GM21529 (cell line): ENCODE data around the gene ARHGEF25.
A peak's percentile ranks its signal among the peaks of the same experiment; 100 is the strongest.
"Not testable (repeated sequence)": the region's sequence is repeated elsewhere in the genome, so short reads cannot be mapped to it uniquely, and the experiment has no call there.

Experiments
- ATAC-seq: cut with Tn5 transposase; IDR thresholded peaks from one replicate; pipeline ENCODE4 v1.9.1; 2021; ENCODE audit not compliant: unreplicated experiment

The ARHGEF25 gene

DNA sequence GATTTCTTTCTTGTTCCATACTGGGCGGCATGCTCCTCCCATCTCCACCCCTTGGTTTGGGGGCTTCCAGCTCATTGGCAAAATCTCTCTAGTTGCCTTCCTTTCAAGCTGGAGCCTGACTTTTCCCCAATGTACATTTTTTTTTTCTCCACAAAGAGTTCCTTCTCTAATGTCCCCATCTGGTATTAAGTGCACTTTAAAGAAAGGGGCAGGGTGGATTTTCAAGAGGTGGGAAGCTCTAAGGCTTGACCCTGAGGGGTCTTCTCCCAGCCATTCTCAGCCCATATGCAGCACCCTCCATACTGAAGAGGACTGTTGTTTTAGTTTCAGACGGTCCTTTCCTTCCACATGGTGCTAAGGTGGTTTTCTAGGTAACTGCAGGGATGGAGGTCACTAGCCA is 26.1 kb upstream of the ARHGEF25 start:
- no peak for ATAC-seq

- no peak for ATAC-seq
These were observed 25.1 kb upstream of the ARHGEF25 start for GRCh38 chr12:57586128-57586527.

DNA sequence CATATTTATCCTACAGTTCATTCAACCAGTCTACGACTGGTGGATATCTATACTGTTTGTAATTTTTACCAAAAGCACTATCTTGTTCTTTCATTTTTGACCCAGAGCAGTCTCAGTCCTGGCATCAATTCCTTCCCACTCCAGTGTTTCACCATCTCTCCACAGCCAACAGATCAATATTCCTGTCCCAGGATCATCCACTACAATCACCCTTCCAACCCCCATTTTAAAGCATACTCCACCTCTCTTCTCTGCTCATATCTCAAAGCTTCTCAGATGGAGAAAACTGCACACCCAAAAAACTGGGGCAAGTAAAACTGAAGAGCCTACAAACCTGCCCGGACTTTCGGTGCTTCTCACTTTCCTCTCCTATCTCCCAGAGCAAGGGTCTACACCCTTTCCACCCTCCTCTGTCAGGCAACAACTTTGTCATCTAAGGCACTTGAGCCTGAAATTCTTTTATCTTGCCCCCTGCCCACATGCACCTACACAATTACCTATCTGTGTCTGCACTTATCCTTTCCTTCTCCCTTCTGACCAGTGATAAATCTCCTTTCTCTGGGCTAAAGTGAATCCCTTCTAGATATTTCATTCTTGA is 24.3 kb upstream of the ARHGEF25 start:
- ATAC-seq, result no peak

GRCh38 chr12:57588951-57589610 is 22.2 kb upstream of the ARHGEF25 start:
- ATAC-seq, result not testable (repeated sequence)

DNA sequence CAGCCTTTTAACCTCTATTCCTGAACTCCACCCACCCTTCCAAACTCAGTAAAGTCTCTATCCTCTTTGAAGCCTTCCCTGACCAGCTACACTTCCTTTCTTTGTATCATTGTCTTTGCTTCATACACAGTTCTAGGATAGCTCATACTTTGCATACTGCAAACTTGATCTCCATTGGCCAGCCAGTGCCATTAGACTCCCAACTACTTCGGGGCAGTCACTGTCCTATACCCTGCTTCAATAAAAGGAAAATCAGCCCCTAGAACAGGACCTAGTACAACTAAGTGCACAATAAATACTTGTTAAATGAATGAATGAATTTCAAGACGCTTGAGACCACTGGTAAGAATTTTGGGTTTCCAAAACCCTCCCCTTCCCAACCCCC is 20.8 kb upstream of the ARHGEF25 start:
- no peak for ATAC-seq

DNA sequence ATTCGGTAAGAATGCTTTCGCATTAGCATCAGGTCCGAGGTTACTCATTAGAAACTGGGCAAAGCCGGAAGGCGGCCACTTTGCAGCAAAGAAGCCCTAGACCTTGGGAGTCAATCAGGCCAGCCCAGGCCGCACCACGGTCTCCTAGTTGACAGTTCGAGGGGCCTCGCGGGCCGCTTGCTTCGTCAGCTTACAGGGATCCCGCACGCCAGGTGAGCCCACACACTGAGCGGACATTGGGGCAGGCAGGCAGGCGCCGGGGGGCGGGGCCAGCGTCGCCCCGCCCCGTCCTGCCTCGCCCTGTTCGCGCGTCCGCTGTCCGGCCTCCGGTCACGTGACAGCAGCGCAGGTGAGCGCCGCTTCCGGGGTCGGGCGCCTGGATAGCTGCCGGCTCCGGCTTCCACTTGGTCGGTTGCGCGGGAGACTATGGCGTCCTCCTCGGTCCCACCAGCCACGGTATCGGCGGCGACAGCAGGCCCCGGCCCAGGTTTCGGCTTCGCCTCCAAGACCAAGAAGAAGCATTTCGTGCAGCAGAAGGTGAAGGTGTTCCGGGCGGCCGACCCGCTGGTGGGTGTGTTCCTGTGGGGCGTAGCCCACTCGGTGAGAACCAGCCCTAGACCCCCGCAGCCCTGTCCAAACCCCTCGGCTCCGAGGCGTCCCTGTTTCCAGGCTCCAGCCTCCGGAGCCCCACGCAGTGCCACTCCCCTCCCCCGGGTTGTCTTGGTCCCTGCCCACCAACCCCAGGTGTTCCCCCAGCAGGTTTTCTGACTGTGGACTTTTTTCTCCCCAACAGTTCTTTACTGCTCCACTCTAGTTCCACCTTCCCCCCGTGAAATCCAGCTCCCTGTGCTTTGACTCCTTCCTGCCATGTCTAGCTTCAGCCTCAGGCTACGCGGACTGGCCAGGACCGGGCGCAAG is 20.1 kb upstream of the ARHGEF25 start, which contains the start of gene PIP4K2C:
PIP4K2C (plus strand) TSS at position 329 of the 918 bp plus-strand sequence; CDS start at position 427, 98 bp downstream.
- ATAC-seq, result peak; percentile 96

DNA sequence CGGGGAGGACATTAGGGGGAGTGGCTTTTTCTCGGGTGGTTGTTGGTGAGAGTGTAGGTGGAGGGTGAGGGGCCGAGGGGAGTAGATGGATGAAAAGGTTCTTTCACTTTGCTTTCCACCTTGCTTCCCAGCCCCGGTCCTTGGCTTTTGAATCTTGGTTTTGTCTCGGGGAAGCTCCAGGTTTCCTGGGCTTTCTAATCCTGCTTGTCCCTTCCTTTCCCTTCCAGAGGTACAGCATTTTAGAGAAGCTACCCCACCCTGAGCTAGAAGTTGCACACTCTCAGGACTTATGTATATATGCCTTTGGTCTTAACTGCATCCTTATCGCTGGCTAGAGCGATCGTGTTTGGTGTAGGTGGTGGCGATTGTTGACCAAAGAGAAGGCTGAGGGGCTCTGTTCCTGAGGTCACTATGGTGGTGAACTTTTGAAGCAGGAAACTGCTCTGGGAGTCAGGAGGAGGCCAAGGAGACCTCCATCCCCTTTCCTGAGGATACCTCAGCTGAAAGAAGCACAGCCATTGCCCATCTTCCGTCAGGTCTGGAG is 19.4 kb upstream of the ARHGEF25 start:
- peak; percentile 7 for ATAC-seq

DNA sequence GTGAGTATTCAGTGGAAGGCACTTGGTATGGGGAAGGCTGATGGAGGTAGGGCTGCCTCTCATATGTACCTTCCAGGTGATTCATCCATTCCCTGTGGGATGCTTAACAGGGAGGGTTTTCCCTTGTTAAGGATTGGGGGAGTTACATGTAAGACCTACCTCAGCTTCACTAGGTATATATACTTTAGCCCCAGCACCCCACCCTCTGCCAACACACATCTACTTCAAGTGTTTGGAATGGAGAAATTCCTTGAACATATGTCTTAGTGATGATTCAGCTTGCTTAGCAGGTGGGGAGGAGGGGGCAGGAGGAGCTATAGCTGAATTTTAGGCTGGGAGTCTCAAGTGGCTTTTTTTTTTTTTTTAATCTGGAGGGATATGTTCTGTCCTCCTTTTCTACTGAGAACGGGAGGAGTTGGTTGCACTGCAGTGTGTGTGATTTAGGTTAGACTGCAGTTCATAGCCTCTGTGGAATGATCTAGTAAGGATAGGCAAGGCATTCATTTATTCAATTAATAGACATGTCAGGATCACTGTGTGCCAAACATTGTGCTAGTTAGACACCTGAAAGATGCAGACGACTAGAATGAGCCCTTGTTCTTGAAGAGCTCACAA is 18.6 kb upstream of the ARHGEF25 start:
- no peak for ATAC-seq

DNA sequence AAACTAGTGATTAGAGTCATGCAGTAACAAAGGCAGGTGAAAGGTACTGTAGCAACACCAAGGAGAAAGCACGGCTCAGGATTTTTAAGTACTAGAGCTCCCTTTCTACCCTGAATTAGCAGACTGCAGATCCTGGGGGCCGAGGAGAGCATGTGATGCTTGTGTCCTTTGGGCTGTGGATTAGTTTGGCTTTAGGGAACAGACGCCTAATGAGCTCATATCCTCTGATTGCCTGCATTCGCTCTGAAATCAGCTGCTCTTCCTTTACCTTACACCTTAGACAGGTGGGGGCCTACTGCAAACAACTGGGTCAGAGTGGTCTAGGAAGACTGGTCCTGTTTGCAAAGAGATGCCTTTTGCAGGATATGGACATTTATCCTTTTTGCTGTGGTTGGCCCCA is 18.0 kb upstream of the ARHGEF25 start:
- no peak for ATAC-seq

DNA sequence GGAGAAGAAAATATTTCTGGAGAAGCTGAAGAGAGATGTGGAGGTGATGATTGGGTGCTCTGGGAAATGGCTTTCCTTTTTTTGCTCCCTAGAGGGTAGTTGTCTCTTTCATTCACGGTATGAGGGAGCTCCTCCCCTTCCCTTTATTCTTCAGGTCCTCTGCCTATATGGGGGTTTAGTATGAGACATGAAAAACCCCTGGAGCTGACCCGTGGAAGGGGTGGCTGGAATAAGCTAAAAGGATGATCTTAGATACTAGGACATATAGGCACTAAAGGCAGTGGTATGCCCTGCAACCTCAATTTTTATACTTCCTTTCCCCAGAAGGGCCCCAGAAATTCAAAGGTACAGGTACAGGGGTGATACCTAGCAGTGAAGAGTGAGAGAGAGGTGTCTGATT is 10.8 kb upstream of the ARHGEF25 start:
- no peak for ATAC-seq

DNA sequence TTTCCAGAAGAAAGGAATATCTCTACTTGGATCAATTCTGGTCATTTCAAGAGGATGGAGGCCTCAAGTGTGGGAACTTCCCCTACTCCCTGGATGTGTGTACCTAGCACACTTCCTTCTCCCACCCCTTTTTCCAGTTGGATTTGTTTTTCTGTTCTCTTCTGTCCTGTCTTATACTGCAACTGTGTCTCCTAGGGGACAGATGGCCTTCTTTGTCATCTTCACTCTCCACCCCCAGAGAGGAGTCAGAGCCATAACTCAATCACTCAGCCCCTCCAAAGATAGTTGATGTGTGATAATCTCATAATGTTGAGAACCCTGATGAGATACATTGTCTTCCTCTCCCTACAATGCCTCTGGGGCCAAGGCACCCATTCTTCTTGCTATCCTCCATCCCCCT is 8.7 kb upstream of the ARHGEF25 start:
- ATAC-seq, result no peak

GRCh38 chr12:57603324-57603723 is 7.9 kb upstream of the ARHGEF25 start:
- no peak for ATAC-seq

GRCh38 chr12:57603815-57604453 is 7.3 kb upstream of the ARHGEF25 start:
- ATAC-seq, result no peak

GRCh38 chr12:57604454-57604991 is 6.7 kb upstream of the ARHGEF25 start, which contains the start of gene DTX3:
Gene DTX3, plus strand, starts transcription at chr12:57604824. Its CDS starts 1,694 bp downstream, at chr12:57606518.
- no peak for ATAC-seq

DNA sequence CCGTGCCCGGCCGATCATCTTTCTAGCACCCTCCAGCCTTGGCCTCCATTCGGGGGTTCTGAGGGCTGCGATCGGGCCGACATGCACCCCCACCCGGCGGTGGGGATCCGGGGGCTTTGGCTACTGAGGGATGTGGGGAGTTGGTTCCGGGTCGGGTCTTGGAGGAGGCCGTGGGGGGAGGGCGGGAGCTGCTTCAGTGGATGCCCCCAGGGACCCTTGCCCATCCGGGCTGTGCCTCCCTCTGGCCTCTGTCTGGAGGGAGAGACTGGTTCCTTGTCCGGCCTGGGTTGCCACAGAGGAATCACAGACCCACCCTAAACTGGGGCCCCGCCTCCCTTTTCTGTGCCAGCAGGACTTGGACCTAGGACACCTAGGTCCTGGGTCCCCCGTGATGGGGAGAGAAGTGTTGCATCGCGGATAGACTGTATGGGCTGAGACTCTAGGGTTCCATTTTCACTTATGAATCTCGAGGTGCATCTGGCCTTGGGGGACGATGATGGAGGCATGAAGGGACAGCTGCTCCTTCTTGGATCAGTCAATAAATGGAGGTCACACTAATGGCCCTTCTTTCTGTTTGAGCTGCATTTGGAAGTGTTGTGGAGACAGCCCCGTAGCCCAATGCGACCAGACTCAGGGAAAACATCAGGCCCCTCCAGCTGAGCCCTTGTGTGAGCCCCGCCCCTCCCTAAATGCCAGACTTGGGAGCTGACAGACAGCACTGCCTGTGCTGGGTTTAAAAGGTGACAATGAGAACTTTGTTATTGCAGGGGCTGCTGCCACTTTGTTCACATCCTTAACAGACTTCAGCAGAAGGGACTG is 6.0 kb upstream of the ARHGEF25 start:
- no peak for ATAC-seq

DNA sequence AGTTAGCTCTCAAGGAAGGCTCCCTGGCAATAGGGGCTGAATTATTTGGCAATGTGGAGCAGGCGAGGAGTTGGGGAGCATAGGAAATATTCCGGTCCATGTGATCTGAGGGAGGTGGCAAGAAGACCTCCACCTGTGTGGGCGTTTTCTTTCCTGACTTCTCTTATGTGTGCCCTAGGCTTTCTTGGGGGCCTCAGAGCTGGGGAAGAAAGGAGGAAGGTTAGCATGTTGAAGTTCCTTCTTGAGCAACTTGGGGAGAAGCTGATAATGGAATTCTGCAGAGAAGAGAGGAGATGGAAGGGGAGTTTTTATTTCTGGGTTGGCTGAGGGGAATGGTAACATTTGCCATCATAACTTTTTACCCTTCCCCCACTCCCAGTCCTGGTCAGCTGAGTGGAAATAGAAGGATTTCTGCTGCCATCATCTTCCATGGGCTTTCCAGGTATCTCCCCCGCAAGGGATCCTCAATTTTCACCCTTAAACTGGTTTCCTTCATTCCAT is 5.4 kb upstream of the ARHGEF25 start:
- ATAC-seq, result no peak

- no peak for ATAC-seq
These were observed 4.8 kb upstream of the ARHGEF25 start for GRCh38 chr12:57606399-57606798.

GRCh38 chr12:57606821-57607220 is 4.4 kb upstream of the ARHGEF25 start:
- ATAC-seq, result no peak
